ENCODE measurements around the gene PRKG1. TPM values are rescaled to one million over a fixed set of nuclear protein-coding genes. Genes with fewer than 3 reads are reported as not detected.
A peak's percentile ranks its signal among the peaks of the same experiment; 100 is the strongest.

Gene PRKG1
- polyA plus RNA-seq, 3 donors = not detected

DNA sequence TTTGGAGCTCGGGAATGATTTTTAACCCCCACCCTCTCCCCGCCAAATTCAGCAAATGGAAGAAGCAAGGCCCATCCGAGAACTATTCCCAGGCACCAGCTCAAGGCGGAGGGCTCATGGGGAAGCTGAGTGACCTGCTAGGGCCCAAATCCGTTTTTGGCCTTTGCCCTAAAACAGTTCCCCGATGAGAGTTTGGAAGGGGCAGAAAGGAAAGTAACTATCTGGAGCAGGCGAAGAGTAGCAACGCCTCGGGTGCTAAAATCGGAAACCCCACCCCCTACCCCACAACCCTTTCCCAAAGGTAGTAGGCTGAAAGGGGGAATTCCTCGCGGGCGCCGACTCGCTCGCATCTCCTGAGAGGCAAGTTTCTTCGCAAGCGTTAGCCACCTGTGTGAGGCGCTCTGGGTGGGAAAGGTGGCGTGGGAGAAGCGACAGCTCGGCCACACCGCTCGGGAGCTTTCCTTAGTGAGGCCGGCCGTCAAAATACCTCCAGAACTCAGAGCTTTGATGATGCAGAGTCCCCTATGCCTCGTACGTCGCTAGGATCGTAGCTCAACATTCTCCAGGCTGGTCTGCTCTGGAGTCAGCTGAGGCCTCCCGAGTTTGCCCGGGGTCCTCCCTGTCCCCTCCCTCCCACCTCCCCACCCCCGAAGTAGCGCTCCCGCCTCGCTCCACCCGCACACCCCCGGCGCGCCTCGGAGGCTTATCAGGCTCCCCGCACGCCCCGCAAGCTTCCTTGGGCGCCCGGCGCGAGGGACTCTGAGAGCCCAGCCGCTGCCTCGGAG is 642 bp upstream of the PRKG1 start:
- Mint-ChIP-seq H3K27me3 (ENCODE audit: low read depth in 3 of 3) (peaks cover 45 to 53% (median 46%) of the 10 kb centered on the region in 3 donors), H3K4me3 (peak overlapping the region in 1 of 2 donors; percentile 98), H3K9me3 (peaks cover 0 to 5% (median 0%) of the 10 kb centered on the region in 7 donors), H3K4me1 (peaks cover 11% of the 10 kb centered on the region), H3K27ac (no peak overlapping the region), H3K36me3 (peaks cover 0 to 3% of the 10 kb centered on the region in 2 donors)
- H3K4me3 ChIP-seq (replicated peaks in 1 of 3; ENCODE audit: low read depth in 2 of 3, low read length in 3 of 3) = peak overlapping the region in 1 of 3 experiments; percentile 38
- peak overlapping the region; percentile 31 for H3K4me2 ChIP-seq (replicated peaks; ENCODE audit: extremely low read depth, low read length, poor library complexity, severe bottlenecking)
- TF ChIP-seq, protein P1, sequence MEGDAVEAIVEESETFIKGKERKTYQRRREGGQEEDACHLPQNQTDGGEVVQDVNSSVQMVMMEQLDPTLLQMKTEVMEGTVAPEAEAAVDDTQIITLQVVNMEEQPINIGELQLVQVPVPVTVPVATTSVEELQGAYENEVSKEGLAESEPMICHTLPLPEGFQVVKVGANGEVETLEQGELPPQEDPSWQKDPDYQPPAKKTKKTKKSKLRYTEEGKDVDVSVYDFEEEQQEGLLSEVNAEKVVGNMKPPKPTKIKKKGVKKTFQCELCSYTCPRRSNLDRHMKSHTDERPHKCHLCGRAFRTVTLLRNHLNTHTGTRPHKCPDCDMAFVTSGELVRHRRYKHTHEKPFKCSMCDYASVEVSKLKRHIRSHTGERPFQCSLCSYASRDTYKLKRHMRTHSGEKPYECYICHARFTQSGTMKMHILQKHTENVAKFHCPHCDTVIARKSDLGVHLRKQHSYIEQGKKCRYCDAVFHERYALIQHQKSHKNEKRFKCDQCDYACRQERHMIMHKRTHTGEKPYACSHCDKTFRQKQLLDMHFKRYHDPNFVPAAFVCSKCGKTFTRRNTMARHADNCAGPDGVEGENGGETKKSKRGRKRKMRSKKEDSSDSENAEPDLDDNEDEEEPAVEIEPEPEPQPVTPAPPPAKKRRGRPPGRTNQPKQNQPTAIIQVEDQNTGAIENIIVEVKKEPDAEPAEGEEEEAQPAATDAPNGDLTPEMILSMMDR (IDR thresholded peaks at IDR 0.05) = no peak
- H3K79me2 ChIP-seq (ENCODE audit: insufficient read depth, low read length) = no peaks in the 10 kb centered on the region
- no peaks in the 10 kb centered on the region for H4K20me1 ChIP-seq (ENCODE audit: insufficient read depth, low read length)
- no peaks in the 10 kb centered on the region for H3K36me3 ChIP-seq (replicated peaks in 1 of 2; ENCODE audit: control insufficient read depth in 1 of 2, insufficient read depth in 2 of 2, low read length in 2 of 2)
- DNase-seq = no peak
- no peak overlapping the region for H3K27ac ChIP-seq (ENCODE audit: low read depth in 1 of 2, low read length in 2 of 2)
- H2AFZ ChIP-seq (ENCODE audit: insufficient read depth, low read depth, low read length, poor library complexity, severe bottlenecking) = no peak overlapping the region
- WGBS (ENCODE audit: insufficient coverage) = under 1% methylated on average over 27 of the region's 50 CpGs
- peaks cover 0 to 16% of the 10 kb centered on the region in 2 donors for H3K4me1 ChIP-seq (ENCODE audit: control insufficient read depth in 1 of 2, insufficient read depth in 2 of 2, low read length in 2 of 2)
- no peak overlapping the region for H3K9ac ChIP-seq (ENCODE audit: insufficient read depth, low read length, poor library complexity, severe bottlenecking)
- intact Hi-C loops (cut with micrococcal nuclease) = no loop called here
- peaks cover 45 to 63% of the 10 kb centered on the region in 2 donors for H3K27me3 ChIP-seq (ENCODE audit: control insufficient read depth in 2 of 2, insufficient read depth in 2 of 2, low read length in 2 of 2)
- no peaks in the 10 kb centered on the region for H3K9me3 ChIP-seq (replicated peaks in 1 of 2; ENCODE audit: control insufficient read depth in 1 of 2, insufficient read depth in 1 of 2, low read length in 2 of 2)

DNA sequence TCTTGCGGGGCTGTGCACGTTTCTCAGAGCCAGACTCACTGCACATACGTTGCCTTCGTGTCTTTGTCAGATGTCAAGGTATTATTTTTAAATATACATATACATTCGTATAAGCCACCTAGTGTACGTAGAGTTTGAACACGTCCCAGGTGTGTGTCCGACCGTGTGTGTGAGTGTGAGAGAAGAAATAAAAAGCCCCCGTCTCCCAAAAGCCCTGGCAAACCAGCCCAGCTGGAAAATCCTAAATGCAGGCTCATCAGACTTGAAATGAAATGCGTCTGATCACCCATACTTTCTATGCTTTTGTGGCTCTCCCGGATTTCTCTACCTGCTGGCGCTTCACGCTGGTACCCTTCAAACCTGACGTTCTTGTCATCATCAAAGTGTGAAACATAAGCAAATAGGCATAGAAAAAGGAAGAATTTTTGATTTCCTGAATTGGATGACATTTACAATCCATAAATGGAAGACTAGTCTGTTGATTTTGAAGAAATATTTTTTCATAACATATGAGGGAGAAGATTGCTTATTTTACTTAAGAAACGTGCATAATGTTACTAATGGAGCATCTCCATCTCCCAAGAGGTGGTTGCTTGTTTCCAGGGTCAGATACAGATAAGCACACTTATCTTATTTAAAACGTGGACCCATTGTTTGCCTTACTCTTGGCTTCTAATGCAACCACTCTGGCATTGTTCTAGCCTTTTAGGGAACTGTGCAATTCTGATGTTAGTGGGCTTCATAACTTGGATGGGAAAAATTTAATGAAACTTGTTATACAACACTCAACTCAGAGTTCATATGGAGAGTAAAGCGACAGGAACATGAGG is 971 bp downstream of the PRKG1 start:
- 20% methylated on average over 1 of the region's 18 CpGs for WGBS (ENCODE audit: insufficient coverage)
- H3K9me3 ChIP-seq (replicated peaks in 1 of 2; ENCODE audit: control insufficient read depth in 1 of 2, insufficient read depth in 1 of 2, low read length in 2 of 2) = no peaks in the 10 kb centered on the region
- Mint-ChIP-seq H3K4me3 (peak overlapping the region; percentile 64 to 98), H3K4me1 (peaks cover 11% of the 10 kb centered on the region), H3K27ac (no peak overlapping the region), H3K27me3 (ENCODE audit: low read depth in 3 of 3) (peaks cover 43 to 51% (median 46%) of the 10 kb centered on the region in 3 donors), H3K9me3 (peaks cover 0 to 5% (median 0%) of the 10 kb centered on the region in 7 donors), H3K36me3 (peaks cover 0 to 3% of the 10 kb centered on the region in 2 donors)
- TF ChIP-seq, protein P1 (IDR thresholded peaks at IDR 0.05) = no peak
- no peak overlapping the region for H2AFZ ChIP-seq (ENCODE audit: insufficient read depth, low read depth, low read length, poor library complexity, severe bottlenecking)
- no peak overlapping the region for H3K9ac ChIP-seq (ENCODE audit: insufficient read depth, low read length, poor library complexity, severe bottlenecking)
- no peaks in the 10 kb centered on the region for H4K20me1 ChIP-seq (ENCODE audit: insufficient read depth, low read length)
- DNase-seq = no peak
- no peak overlapping the region for H3K27ac ChIP-seq (ENCODE audit: low read depth in 1 of 2, low read length in 2 of 2)
- H3K36me3 ChIP-seq (replicated peaks in 1 of 2; ENCODE audit: control insufficient read depth in 1 of 2, insufficient read depth in 2 of 2, low read length in 2 of 2) = no peaks in the 10 kb centered on the region
- H3K4me2 ChIP-seq (replicated peaks; ENCODE audit: extremely low read depth, low read length, poor library complexity, severe bottlenecking) = no peak overlapping the region
- peaks cover 45 to 63% of the 10 kb centered on the region in 2 donors for H3K27me3 ChIP-seq (ENCODE audit: control insufficient read depth in 2 of 2, insufficient read depth in 2 of 2, low read length in 2 of 2)
- H3K79me2 ChIP-seq (ENCODE audit: insufficient read depth, low read length) = no peaks in the 10 kb centered on the region
- peak overlapping the region in 1 of 3 experiments; percentile 38 for H3K4me3 ChIP-seq (replicated peaks in 1 of 3; ENCODE audit: low read depth in 2 of 3, low read length in 3 of 3)
- peaks cover 0 to 16% of the 10 kb centered on the region in 2 donors for H3K4me1 ChIP-seq (ENCODE audit: control insufficient read depth in 1 of 2, insufficient read depth in 2 of 2, low read length in 2 of 2)
- intact Hi-C loops (cut with micrococcal nuclease) = no loop called here
